WERI-Rb-1 (cell line): Measurements from ENCODE around the gene HAAO.

Experiments
- DNase-seq: peaks from one replicate; pipeline ENCODE4 v3.0.0-alpha.2; 2020
- H3K27ac ChIP-seq: fragments of 250-450 bp; sonication (Bioruptor Pico); 2 replicates; pipeline ENCODE4 v1.5.1; 2020; ENCODE audit warnings: mild to moderate bottlenecking, moderate library complexity
- H3K27me3 ChIP-seq: fragments of 250-450 bp; sonication (Bioruptor Pico); 2 replicates; pipeline ENCODE4 v1.5.1; 2021; ENCODE audit warnings: mild to moderate bottlenecking, low read depth, moderate library complexity; ENCODE audit not compliant: insufficient read depth, severe bottlenecking
- H3K36me3 ChIP-seq: fragments of 250-450 bp; sonication (Bioruptor Pico); 2 replicates; pipeline ENCODE4 v1.5.1; 2020; ENCODE audit warnings: mild to moderate bottlenecking, moderate library complexity
- H3K4me3 ChIP-seq: 2 replicates; pipeline ENCODE4 v1.5.1; 2011; ENCODE audit warnings: low read depth, mild to moderate bottlenecking, control low read depth, low read length
- H3K9me3 ChIP-seq: fragments of 250-450 bp; sonication (Bioruptor Pico); 2 replicates; pipeline ENCODE4 v1.5.1; 2021; ENCODE audit warnings: mild to moderate bottlenecking, moderate library complexity; ENCODE audit not compliant: severe bottlenecking
- TF ChIP-seq, protein P1 (sequence below): IDR thresholded peaks from 2 replicates; pipeline ENCODE4 v1.5.1; 2011; ENCODE audit warnings: low read depth, mild to moderate bottlenecking, control low read depth, inconsistent platforms, low read length

Gene HAAO

DNA sequence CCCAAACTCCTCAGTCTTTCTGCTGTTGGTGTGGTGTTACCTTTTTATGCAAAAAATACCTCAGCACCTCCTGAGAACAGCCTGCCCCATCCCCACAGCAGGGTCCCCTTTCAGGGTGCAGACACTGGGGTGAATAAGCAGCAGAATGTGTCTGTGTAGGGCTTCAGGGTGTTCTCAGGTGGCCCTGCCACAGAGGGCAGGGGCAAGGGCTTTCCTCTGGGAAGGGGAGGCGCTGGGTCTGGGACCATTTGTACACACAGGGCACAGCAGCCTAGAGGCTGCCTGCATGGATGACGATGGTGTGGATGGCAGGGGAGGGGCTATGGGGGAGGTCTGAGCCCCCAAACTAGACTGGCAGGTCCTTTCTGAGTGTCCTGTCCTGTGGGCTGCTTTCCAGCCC, 2.6 kb downstream of the HAAO start:
- H3K9me3 ChIP-seq = no peaks in the 10 kb centered on the region
- H3K36me3 ChIP-seq = no peaks in the 10 kb centered on the region
- DNase-seq = no peak
- no peak overlapping the region for H3K27ac ChIP-seq
- H3K4me3 ChIP-seq = no peak overlapping the region
- no peaks in the 10 kb centered on the region for H3K27me3 ChIP-seq
- TF ChIP-seq, protein P1, sequence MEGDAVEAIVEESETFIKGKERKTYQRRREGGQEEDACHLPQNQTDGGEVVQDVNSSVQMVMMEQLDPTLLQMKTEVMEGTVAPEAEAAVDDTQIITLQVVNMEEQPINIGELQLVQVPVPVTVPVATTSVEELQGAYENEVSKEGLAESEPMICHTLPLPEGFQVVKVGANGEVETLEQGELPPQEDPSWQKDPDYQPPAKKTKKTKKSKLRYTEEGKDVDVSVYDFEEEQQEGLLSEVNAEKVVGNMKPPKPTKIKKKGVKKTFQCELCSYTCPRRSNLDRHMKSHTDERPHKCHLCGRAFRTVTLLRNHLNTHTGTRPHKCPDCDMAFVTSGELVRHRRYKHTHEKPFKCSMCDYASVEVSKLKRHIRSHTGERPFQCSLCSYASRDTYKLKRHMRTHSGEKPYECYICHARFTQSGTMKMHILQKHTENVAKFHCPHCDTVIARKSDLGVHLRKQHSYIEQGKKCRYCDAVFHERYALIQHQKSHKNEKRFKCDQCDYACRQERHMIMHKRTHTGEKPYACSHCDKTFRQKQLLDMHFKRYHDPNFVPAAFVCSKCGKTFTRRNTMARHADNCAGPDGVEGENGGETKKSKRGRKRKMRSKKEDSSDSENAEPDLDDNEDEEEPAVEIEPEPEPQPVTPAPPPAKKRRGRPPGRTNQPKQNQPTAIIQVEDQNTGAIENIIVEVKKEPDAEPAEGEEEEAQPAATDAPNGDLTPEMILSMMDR = no peak

- DNase-seq = no peak
- Histone ChIP-seq H3K4me3 (no peak overlapping the region), H3K36me3 (no peaks in the 10 kb centered on the region), H3K27ac (no peak overlapping the region), H3K27me3 (no peaks in the 10 kb centered on the region), H3K9me3 (no peaks in the 10 kb centered on the region)
- TF ChIP-seq, protein P1 = no peak
Observed at GRCh38 chr2:42788882-42789281, 3.5 kb downstream of the HAAO start.

DNA sequence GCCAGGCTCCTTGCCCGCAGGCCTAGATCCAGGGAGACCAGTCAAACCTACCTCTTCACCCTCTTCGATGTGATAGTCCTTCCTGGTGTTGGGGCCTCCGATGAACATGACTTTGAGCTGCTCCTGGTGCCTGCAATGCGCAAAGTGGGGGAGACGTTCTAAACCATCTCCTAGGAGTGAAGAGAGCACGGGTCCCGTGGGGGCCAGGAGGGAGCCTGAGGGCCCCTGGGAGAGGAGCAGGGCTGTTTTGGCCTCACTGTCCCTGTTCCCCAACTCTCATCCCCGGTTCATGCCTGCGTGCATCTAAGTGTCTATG, 3.9 kb downstream of the HAAO start:
- Histone ChIP-seq H3K9me3 (no peaks in the 10 kb centered on the region), H3K27ac (no peak overlapping the region), H3K36me3 (no peaks in the 10 kb centered on the region), H3K27me3 (no peaks in the 10 kb centered on the region), H3K4me3 (no peak overlapping the region)
- DNase-seq = no peak
- TF ChIP-seq, protein P1 = no peak

GRCh38 chr2:42787788-42788477, 4.5 kb downstream of the HAAO start:
- Histone ChIP-seq H3K4me3 (no peak overlapping the region), H3K36me3 (no peaks in the 10 kb centered on the region), H3K9me3 (no peaks in the 10 kb centered on the region), H3K27ac (no peak overlapping the region), H3K27me3 (no peaks in the 10 kb centered on the region)
- DNase-seq = no peak
- TF ChIP-seq, protein P1 = no peak

- TF ChIP-seq, protein P1 = no peak
- H3K27ac ChIP-seq = no peak overlapping the region
- H3K36me3 ChIP-seq = no peaks in the 10 kb centered on the region
- H3K27me3 ChIP-seq = no peaks in the 10 kb centered on the region
- DNase-seq = no peak
- H3K4me3 ChIP-seq = no peak overlapping the region
- H3K9me3 ChIP-seq = no peaks in the 10 kb centered on the region
Observed at GRCh38 chr2:42787424-42787787, 5.0 kb downstream of the HAAO start.
